Bronchial epithelial cell (primary cell): ENCODE results near the gene LMO7. TPM values are rescaled to one million over a fixed set of nuclear protein-coding genes. Genes with fewer than 3 reads are reported as not detected.

ENCODE experiments used
- DNase-seq: peaks from one replicate; pipeline ENCODE4 v3.0.0-alpha.2; 2010; ENCODE audit warnings: low read depth
- FAIRE-seq: peaks from 2 replicates; lab custom pipeline; 2011; peaks lifted over from hg19 to GRCh38; lab: Jason Lieb, UNC
- H3K27me3 ChIP-seq: 2 replicates; pipeline ENCODE4 v1.5.1; 2011; ENCODE audit warnings: low read length; ENCODE audit not compliant: control insufficient read depth, insufficient read depth
- H3K36me3 ChIP-seq: 2 replicates; pipeline ENCODE4 v1.5.1; 2011; ENCODE audit warnings: low read length; ENCODE audit not compliant: control insufficient read depth, insufficient read depth
- H3K4me3 ChIP-seq: 2 replicates; pipeline ENCODE4 v1.5.1; 2011; ENCODE audit warnings: mild to moderate bottlenecking, low read depth, low read length, control low read depth
- CTCF ChIP-seq: IDR thresholded peaks from 2 replicates; pipeline ENCODE4 v1.5.1; 2011; ENCODE audit warnings: mild to moderate bottlenecking, moderate library complexity, low read length, control low read depth, inconsistent platforms; ENCODE audit not compliant: insufficient read depth, severe bottlenecking
- total RNA-seq: library from RNA; depleted of rRNA; stranded (reverse); fragments of >200 nt; gene quantifications from 2 replicates; pipeline ENCODE4 v1.2.1, GENCODE V29; 2014

The LMO7 gene
- total RNA-seq, 1 donor from 2014 or later: 150 TPM

- Histone ChIP-seq H3K27me3 (no peaks in the 10 kb centered on the region), H3K4me3 (no peak overlapping the region), H3K36me3 (no peaks in the 10 kb centered on the region)
- TF ChIP-seq CTCF: no peak
- FAIRE-seq (no peak), DNase-seq (no peak)
These were observed 237.4 kb downstream of the LMO7 start for GRCh38 chr13:75873494-75873893.

- no peaks in the 10 kb centered on the region for H3K36me3 ChIP-seq
- FAIRE-seq (no peak), DNase-seq (no peak)
- no peak overlapping the region for H3K4me3 ChIP-seq
- TF ChIP-seq CTCF: no peak
- H3K27me3 ChIP-seq: no peaks in the 10 kb centered on the region
These were observed 239.3 kb downstream of the LMO7 start for GRCh38 chr13:75875450-75875849.

GRCh38 chr13:75876142-75877050 lies 240.3 kb downstream of the LMO7 start:
- TF ChIP-seq CTCF: peak; percentile 72
- Histone ChIP-seq H3K4me3 (no peak overlapping the region), H3K27me3 (no peaks in the 10 kb centered on the region), H3K36me3 (no peaks in the 10 kb centered on the region)
- DNase-seq (peak; percentile 58), FAIRE-seq (peak; percentile 47)

- TF ChIP-seq CTCF: no peak
- DNase-seq: no peak
- FAIRE-seq: no peak
- Histone ChIP-seq H3K36me3 (no peaks in the 10 kb centered on the region), H3K27me3 (no peaks in the 10 kb centered on the region), H3K4me3 (no peak overlapping the region)
These were observed 240.9 kb downstream of the LMO7 start for GRCh38 chr13:75877071-75877470.

GRCh38 chr13:75879656-75880055 lies 243.5 kb downstream of the LMO7 start:
- FAIRE-seq (no peak), DNase-seq (no peak)
- Histone ChIP-seq H3K4me3 (no peak overlapping the region), H3K36me3 (no peaks in the 10 kb centered on the region), H3K27me3 (no peaks in the 10 kb centered on the region)
- TF ChIP-seq CTCF: no peak
